ENCODE measurements around the gene SERPINE2.

The SERPINE2 gene

DNA sequence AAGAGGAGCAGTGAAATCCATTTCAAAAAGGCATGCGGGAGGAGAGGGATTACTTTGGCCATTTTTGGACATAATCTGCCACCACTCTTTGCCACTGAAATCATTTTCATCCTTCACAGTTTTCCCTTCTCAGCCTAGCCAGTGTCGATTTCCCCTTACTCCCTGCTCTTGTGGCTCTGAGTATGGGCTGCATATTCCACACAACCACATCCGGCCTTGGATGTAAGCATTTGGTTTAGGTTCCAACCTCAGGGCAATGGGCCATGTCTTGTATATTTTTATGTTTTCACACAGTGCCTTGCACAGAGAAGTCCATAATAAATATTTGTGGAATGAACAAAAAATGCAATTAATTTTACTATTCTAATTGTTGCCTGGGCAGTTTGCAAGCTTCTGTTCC lies 7.7 kb upstream of the SERPINE2 start:
- DNase-seq (ENCODE audit: extremely low read depth, low read depth) = no peak
- TF ChIP-seq CTCF (IDR thresholded peaks at IDR 0.05; ENCODE audit: low read depth, low read length) = no peak

- no peak for TF ChIP-seq CTCF (IDR thresholded peaks at IDR 0.05; ENCODE audit: low read depth, low read length)
- no peak for DNase-seq (ENCODE audit: extremely low read depth, low read depth)
These were observed 3.2 kb upstream of the SERPINE2 start for GRCh38 chr2:224042191-224042696.

DNA sequence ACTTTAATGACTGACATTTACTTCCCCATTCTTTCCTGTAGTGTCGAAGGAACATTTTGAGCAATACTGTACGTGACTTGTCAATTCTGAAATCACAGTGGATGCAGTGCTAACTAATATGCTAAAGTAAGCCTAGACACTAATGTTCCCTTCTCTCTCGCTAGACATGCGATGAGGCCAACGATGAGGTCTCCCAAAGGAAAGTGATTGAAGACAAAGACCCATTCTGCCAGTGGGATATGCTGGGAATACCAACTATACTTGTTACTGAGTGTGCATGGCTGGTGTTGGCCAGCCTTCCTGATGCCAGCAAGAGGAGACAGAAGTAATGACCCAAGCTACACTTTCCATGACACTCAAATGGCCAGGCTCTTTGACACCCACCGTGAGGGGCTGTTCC lies 2.5 kb upstream of the SERPINE2 start:
- DNase-seq (ENCODE audit: extremely low read depth, low read depth) = no peak
- TF ChIP-seq CTCF (IDR thresholded peaks at IDR 0.05; ENCODE audit: low read depth, low read length) = no peak

DNA sequence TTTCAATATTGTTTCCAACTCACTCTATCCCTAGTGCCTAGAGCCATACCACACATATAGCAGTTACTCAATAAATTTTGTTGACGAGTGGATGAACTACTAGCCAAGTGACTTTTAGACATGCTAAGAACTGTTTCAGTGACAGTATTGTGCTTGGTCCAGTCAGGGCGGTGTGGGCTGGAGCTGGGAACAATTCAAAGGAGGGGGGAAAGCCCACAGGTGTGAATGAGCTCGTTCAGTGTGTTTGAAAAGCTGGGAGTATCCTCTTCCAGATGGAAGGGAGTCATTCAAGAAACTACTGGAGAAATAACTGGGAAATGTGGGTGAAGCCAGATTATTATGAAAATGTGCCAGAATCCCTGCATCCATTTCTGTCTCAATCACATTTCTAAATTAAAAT lies 1.7 kb upstream of the SERPINE2 start:
- no peak for DNase-seq (ENCODE audit: extremely low read depth, low read depth)
- no peak for TF ChIP-seq CTCF (IDR thresholded peaks at IDR 0.05; ENCODE audit: low read depth, low read length)

DNA sequence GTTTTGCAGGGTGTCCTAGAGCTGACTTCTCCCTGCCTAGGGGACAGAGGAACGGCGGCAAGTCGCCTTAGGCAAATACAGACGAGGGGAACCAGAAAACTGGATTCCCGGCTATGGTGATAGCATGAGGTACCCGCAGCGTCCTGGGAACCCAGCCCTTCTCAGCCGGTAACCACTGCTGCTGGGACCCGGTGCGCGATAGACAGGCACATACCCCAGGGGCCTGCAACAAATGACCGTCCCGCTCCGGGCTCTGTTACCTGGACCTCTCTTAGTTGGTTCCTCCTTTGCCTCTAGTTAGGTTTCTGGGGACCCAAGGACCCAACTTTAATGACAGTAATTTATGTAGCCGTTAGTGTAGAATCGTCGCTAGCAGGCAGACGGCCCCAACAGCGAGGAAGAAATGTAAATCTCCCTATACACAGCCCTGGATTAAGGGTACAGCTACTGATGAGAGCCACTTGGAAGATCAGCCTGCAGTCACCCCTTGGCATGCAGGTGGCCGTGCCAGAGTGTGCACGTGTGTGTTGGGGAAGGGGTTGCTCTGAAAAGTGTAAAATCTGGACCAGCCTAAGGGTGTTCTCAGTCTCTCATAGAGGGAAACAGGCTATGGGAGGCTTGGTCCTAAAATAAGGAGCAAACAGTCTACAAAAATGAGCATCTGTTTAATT lies 819 bp upstream of the SERPINE2 start:
- DNase-seq (ENCODE audit: extremely low read depth, low read depth) = no peak

DNA sequence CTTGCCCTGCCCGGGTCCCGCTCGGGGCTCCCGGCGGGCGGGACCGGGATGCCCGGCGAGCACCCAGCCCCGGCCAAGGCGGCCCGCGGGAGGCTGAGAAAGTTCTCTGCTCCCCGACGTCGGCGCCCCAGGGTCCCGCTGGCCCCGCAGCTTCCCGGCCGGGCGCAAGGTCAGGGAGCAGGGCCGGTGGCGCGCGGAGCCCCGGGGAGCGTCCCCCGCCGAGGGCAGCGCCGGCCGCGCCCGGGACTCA lies 331 bp downstream of the SERPINE2 start:
- DNase-seq (ENCODE audit: extremely low read depth, low read depth) = no peak
- TF ChIP-seq CTCF (IDR thresholded peaks at IDR 0.05; ENCODE audit: low read depth, low read length) = no peak

More for the DNA sequence above, 819 bp upstream of the SERPINE2 start:
- no peak for TF ChIP-seq CTCF (IDR thresholded peaks at IDR 0.05; ENCODE audit: low read depth, low read length)

GRCh38 chr2:224038049-224038829 lies 847 bp downstream of the SERPINE2 start:
- DNase-seq (ENCODE audit: extremely low read depth, low read depth) = no peak
- TF ChIP-seq CTCF (IDR thresholded peaks at IDR 0.05; ENCODE audit: low read depth, low read length) = no peak
